ENCODE results near the gene ATF5.

DNA sequence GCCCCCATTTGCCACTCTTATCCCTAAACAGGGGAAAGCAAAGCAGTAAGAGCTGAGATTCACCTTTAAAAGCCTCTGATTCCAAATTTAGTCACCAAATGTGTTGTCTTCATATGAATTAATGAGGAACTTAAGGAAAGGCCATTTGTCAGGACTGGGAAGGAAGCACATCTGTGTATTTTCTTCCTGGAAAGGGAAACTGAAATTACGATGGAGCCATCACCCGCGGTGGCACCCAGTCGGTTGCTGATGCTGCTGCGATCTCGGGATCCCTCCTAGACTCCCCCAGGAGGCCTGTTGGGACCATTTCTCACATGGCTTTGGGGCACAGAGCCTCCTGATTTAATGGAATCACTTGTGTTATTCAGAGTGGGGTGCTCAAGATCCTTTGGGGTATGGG, 24.9 kb upstream of the ATF5 start:
- TF ChIP-seq, protein P1, sequence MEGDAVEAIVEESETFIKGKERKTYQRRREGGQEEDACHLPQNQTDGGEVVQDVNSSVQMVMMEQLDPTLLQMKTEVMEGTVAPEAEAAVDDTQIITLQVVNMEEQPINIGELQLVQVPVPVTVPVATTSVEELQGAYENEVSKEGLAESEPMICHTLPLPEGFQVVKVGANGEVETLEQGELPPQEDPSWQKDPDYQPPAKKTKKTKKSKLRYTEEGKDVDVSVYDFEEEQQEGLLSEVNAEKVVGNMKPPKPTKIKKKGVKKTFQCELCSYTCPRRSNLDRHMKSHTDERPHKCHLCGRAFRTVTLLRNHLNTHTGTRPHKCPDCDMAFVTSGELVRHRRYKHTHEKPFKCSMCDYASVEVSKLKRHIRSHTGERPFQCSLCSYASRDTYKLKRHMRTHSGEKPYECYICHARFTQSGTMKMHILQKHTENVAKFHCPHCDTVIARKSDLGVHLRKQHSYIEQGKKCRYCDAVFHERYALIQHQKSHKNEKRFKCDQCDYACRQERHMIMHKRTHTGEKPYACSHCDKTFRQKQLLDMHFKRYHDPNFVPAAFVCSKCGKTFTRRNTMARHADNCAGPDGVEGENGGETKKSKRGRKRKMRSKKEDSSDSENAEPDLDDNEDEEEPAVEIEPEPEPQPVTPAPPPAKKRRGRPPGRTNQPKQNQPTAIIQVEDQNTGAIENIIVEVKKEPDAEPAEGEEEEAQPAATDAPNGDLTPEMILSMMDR (conservative IDR thresholded peaks at IDR 0.05 in 1 of 2, IDR thresholded peaks at IDR 0.05 in 1 of 2; ENCODE audit: low read depth in 1 of 2, low read length in 2 of 2): no peak
- no peak for TF ChIP-seq EZH2 (IDR thresholded peaks at IDR 0.05; ENCODE audit: low read length, missing control alignments)

Data from fibroblast of lung (primary cell).